Epithelial cell of esophagus (primary cell): ENCODE results near the gene NFX1.
A peak's percentile ranks its signal among the peaks of the same experiment; 100 is the strongest.
"Not testable (repeated sequence)": the region's sequence is repeated elsewhere in the genome, so short reads cannot be mapped to it uniquely, and the experiment has no call there.

Experiments
- DNase-seq: peaks from one replicate; pipeline ENCODE4 v3.0.0; 2010; ENCODE audit warnings: low read depth
- H3K4me3 ChIP-seq: 2 replicates; pipeline ENCODE4 v1.5.1; 2011; ENCODE audit warnings: mild to moderate bottlenecking, low read length, control low read depth
- CTCF ChIP-seq: IDR thresholded peaks from 2 replicates; pipeline ENCODE4 v1.5.1; 2011; ENCODE audit warnings: low read depth, mild to moderate bottlenecking, low read length, control low read depth, inconsistent platforms; ENCODE audit not compliant: insufficient read depth; ENCODE audit errors: missing control alignments

The NFX1 gene

GRCh38 chr9:33329979-33330378 lies 39.7 kb downstream of the NFX1 start:
- TF ChIP-seq CTCF = no peak
- DNase-seq = peak; percentile 78
- H3K4me3 ChIP-seq = no peak overlapping the region

DNA sequence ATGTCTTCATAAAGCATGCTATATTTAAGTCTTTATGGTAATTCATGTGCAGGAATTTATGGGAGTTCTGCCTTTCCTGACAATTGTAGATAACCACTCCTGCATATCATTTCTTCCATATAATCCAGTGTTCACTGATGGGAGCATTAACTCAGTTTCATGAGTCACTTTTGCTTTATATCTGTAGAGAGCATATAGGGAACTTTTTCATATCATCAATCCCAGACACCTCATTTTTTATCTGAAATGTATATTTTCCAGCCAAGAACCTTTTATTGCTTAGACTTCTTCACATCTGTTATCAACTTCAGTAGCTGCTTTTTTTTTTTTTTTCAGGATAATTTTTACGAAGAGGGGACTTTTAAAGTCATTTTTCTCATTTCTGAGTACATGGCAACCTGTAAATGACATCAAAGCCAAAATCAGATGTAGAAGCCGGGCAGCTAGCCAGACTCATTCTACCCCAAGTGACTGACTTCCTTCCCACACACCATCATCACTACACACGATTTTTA lies 41.1 kb downstream of the NFX1 start:
- TF ChIP-seq CTCF = no peak
- no peak overlapping the region for H3K4me3 ChIP-seq
- no peak for DNase-seq

- no peak for DNase-seq
- no peak overlapping the region for H3K4me3 ChIP-seq
- no peak for TF ChIP-seq CTCF
Measured at GRCh38 chr9:33332011-33332410, 41.7 kb downstream of the NFX1 start.

DNA sequence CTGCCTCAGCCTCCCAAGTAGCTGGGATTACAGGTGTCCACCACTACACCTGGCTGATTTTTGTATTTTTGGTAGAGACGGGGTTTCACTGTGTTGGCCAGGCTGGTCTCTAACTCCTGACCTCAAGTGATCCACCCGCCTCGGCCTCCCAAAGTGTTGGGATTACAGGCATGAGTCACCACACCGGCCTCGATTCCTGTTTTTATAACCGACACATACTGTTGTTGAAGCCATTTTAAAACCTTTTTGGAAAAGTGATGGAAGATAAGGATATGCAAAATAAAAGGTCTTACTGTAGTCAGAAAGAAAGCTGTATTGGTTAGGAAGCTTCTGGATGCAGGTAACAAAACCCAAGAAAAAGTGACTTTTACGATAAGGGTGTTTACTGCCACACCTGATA lies 42.6 kb downstream of the NFX1 start:
- not testable (repeated sequence) for H3K4me3 ChIP-seq, DNase-seq

- no peak for TF ChIP-seq CTCF
- DNase-seq = no peak
- H3K4me3 ChIP-seq = no peak overlapping the region
Measured at GRCh38 chr9:33340186-33340585, 49.9 kb downstream of the NFX1 start.

DNA sequence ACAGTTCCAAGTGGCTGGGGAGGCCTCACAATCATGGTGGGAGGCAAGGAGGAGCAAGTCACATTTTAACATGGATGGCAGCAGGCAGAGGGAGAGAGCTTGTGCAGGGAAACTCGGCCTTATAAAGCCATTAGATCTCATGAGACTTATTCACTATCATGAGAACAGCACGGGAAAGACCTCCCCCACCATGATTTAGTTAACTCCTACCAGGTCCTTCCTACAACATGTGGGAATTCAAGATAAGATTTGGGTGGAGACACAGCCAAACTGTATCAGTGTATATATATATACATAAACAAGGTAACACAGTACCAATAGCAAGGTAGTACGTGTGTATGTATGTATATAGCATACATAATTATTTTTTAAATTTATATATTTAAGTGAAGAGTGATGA lies 50.9 kb downstream of the NFX1 start:
- DNase-seq = no peak
- TF ChIP-seq CTCF = no peak
- H3K4me3 ChIP-seq = no peak overlapping the region

DNA sequence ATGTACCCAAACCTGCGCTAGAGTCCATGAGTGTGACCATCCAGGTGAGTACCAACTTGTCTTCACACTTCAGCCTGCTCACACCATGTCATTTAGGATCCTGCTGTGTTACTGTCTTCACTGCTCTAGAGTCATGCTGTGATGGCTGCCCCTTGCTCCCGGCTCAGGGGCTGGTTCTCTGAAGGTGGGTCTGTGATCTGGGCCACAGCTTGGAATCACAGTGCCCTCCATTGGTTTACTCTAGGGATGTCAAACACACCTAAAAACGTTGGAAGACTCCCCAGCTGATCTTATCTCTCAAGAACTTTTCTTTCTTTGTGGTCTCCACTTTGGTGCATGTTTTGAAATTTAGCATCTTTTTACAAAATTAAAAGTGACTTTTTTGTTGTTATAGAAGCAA lies 53.8 kb downstream of the NFX1 start:
- TF ChIP-seq CTCF = no peak
- no peak for DNase-seq
- H3K4me3 ChIP-seq = no peak overlapping the region
